IMR-90 (cell line): ENCODE data around the gene PDZD2. TPM values are rescaled to one million over a fixed set of nuclear protein-coding genes. Genes with fewer than 3 reads are reported as not detected.

Experiments used
- ATAC-seq: fragments of 200-7000 bp; cut with Tn5 transposase; 2 replicates; pipeline ENCODE4 v1.9.1; 2020; ENCODE audit warnings: low read depth, mild to moderate bottlenecking, moderate library complexity
- BruUV-seq: library from RNA; stranded (reverse); fragments of 400-500 nt; replicated peaks from 2 replicates; lab custom pipeline; 2021; lab: Mats Ljungman, UMichigan
- CTCF ChIA-PET: fragments of 300-600 bp; formaldehyde crosslinking; extraction: SDS; loops from one replicate; lab custom pipeline; 2021; ENCODE audit warnings: antibody characterized with exemption; lab: Yijun Ruan, JAX
- POLR2A ChIA-PET: fragments of 300-600 bp; sonication (Branson Sonifier 250); formaldehyde crosslinking; loops from one replicate; lab custom pipeline; 2022; ENCODE audit warnings: antibody characterized with exemption; ENCODE audit not compliant: unreplicated experiment; lab: Charles Lee
- DNase-seq: peaks from one replicate; pipeline ENCODE4 v3.0.0; 2013
- H2AFZ ChIP-seq: replicated peaks from 2 replicates; pipeline ENCODE3; 2013; ENCODE audit warnings: low read length, mild to moderate bottlenecking; ENCODE audit not compliant: poor library complexity
- H2AK5ac ChIP-seq: 2 replicates; pipeline ENCODE4 v1.6.1; 2013; ENCODE audit warnings: low read depth, low read length, inconsistent platforms
- H2AK9ac ChIP-seq: replicated peaks from 2 replicates; pipeline ENCODE3; 2013; ENCODE audit warnings: mild to moderate bottlenecking, low read depth, low read length, moderate library complexity; ENCODE audit not compliant: poor library complexity
- H2BK120ac ChIP-seq: 2 replicates; pipeline ENCODE4 v1.6.1; 2013; ENCODE audit warnings: low read depth, low read length, inconsistent platforms
- H2BK15ac ChIP-seq: 3 replicates; pipeline ENCODE4 v1.6.1; 2013; ENCODE audit warnings: low read depth, low read length, inconsistent platforms
- H2BK20ac ChIP-seq: 2 replicates; pipeline ENCODE4 v1.6.1; 2013; ENCODE audit warnings: low read depth, mild to moderate bottlenecking, inconsistent platforms, low read length, moderate library complexity
- H2BK5ac ChIP-seq: 2 replicates; pipeline ENCODE4 v1.6.1; 2013; ENCODE audit warnings: mild to moderate bottlenecking, low read depth, low read length, inconsistent platforms; ENCODE audit not compliant: poor library complexity, severe bottlenecking
- H3K14ac ChIP-seq: replicated peaks from 2 replicates; pipeline ENCODE4 v1.6.1; 2013; ENCODE audit warnings: low read depth, low read length, inconsistent platforms
- H3K18ac ChIP-seq: 2 replicates; pipeline ENCODE4 v1.6.1; 2013; ENCODE audit warnings: low read depth, low read length, control low read depth
- H3K23ac ChIP-seq: 2 replicates; pipeline ENCODE4 v1.6.1; 2013; ENCODE audit warnings: low read depth, low read length, inconsistent platforms
- H3K27ac ChIP-seq: 2 replicates; pipeline ENCODE4 v1.5.1; 2013; ENCODE audit warnings: mild to moderate bottlenecking, control low read depth, low read length; ENCODE audit not compliant: insufficient read depth
- H3K27me3 ChIP-seq: 2 replicates; pipeline ENCODE4 v1.6.1; 2013; ENCODE audit warnings: low read length; ENCODE audit not compliant: control insufficient read depth, insufficient read depth
- H3K36me3 ChIP-seq: 2 replicates; pipeline ENCODE4 v1.6.1; 2013; ENCODE audit warnings: low read length, mixed read lengths; ENCODE audit not compliant: control insufficient read depth, insufficient read depth
- H3K4ac ChIP-seq: 2 replicates; pipeline ENCODE4 v1.6.1; 2013; ENCODE audit warnings: low read depth, low read length, inconsistent platforms
- H3K4me1 ChIP-seq: 2 replicates; pipeline ENCODE4 v1.6.1; 2013; ENCODE audit warnings: low read length, mixed read lengths; ENCODE audit not compliant: control insufficient read depth, insufficient read depth
- H3K4me2 ChIP-seq: 2 replicates; pipeline ENCODE4 v1.6.1; 2013; ENCODE audit warnings: low read depth, mild to moderate bottlenecking, control low read depth, low read length, moderate library complexity
- H3K4me3 ChIP-seq: 2 replicates; pipeline ENCODE4 v1.5.1; 2013; ENCODE audit warnings: low read depth, mild to moderate bottlenecking, control low read depth, low read length, moderate library complexity; ENCODE audit not compliant: insufficient read depth
- H3K56ac ChIP-seq: 2 replicates; pipeline ENCODE4 v1.6.1; 2013; ENCODE audit warnings: low read length, inconsistent platforms; ENCODE audit not compliant: insufficient read depth; ENCODE audit errors: extremely low read depth
- H3K79me1 ChIP-seq, 2 experiments: 2 replicates each; pipeline ENCODE4 v1.6.1; 2013; ENCODE audit warnings: low read length in 2 of 2, inconsistent platforms in 1 of 2, low read depth in 1 of 2
- H3K9ac ChIP-seq: 2 replicates; pipeline ENCODE4 v1.6.1; 2013; ENCODE audit warnings: low read depth, low read length, control low read depth
- H3K9me1 ChIP-seq: 2 replicates; pipeline ENCODE4 v1.6.1; 2013; ENCODE audit warnings: low read length, inconsistent platforms; ENCODE audit not compliant: insufficient read depth
- H3K9me3 ChIP-seq: 2 replicates; pipeline ENCODE4 v1.6.1; 2013; ENCODE audit warnings: low read length; ENCODE audit not compliant: control insufficient read depth, insufficient read depth
- H4K20me1 ChIP-seq: 2 replicates; pipeline ENCODE4 v1.6.1; 2013; ENCODE audit warnings: low read length, inconsistent platforms; ENCODE audit not compliant: insufficient read depth
- H4K5ac ChIP-seq: 2 replicates; pipeline ENCODE4 v1.6.1; 2013; ENCODE audit warnings: mild to moderate bottlenecking, low read depth, low read length, control low read depth
- H4K8ac ChIP-seq, 2 experiments: 2 replicates each; pipeline ENCODE4 v1.6.1; 2013; ENCODE audit warnings: low read depth in 2 of 2, low read length in 2 of 2, control low read depth in 1 of 2, inconsistent platforms in 1 of 2
- H4K91ac ChIP-seq: 2 replicates; pipeline ENCODE4 v1.6.1; 2013; ENCODE audit warnings: low read depth, low read length, inconsistent platforms; ENCODE audit not compliant: insufficient read depth
- BHLHE40 ChIP-seq: fragments of 150-350 bp; IDR thresholded peaks from 2 replicates; pipeline ENCODE4 v1.6.1; 2016; ENCODE audit warnings: mild to moderate bottlenecking, low read depth, low read length
- CEBPB ChIP-seq: IDR thresholded peaks from 2 replicates; pipeline ENCODE4 v1.6.1; 2012; ENCODE audit warnings: low read depth, low read length, improper control_type of control experiment
- CHD1 ChIP-seq: IDR thresholded peaks from 2 replicates; pipeline ENCODE4 v1.6.1; 2012; ENCODE audit warnings: low read depth, low read length, improper control_type of control experiment
- FOS ChIP-seq: fragments of 150-350 bp; IDR thresholded peaks from 2 replicates; pipeline ENCODE4 v1.6.1; 2016; ENCODE audit warnings: low read depth, low read length
- MAZ ChIP-seq: IDR thresholded peaks from 2 replicates; pipeline ENCODE4 v1.6.1; 2012; ENCODE audit warnings: low read depth, mild to moderate bottlenecking, low read length, improper control_type of control experiment, moderate library complexity, borderline replicate concordance
- MXI1 ChIP-seq: IDR thresholded peaks from 2 replicates; pipeline ENCODE4 v1.6.1; 2012; ENCODE audit warnings: low read depth, mild to moderate bottlenecking, low read length, moderate library complexity, borderline replicate concordance
- NFE2L2 ChIP-seq: fragments of 150-350 bp; IDR thresholded peaks from 2 replicates; pipeline ENCODE4 v1.6.1; 2016; ENCODE audit warnings: low read depth, mild to moderate bottlenecking, low read length
- POLR2A ChIP-seq: IDR thresholded peaks from 2 replicates; pipeline ENCODE4 v1.6.1; 2012; ENCODE audit warnings: mild to moderate bottlenecking, low read depth, low read length
- RAD21 ChIP-seq: IDR thresholded peaks from 2 replicates; pipeline ENCODE4 v1.6.1; 2012; ENCODE audit warnings: low read length, improper control_type of control experiment
- RCOR1 ChIP-seq: IDR thresholded peaks from 2 replicates; pipeline ENCODE4 v1.6.1; 2012; ENCODE audit warnings: mild to moderate bottlenecking, low read length, improper control_type of control experiment; ENCODE audit not compliant: insufficient replicate concordance
- RFX5 ChIP-seq: IDR thresholded peaks from 2 replicates; pipeline ENCODE4 v1.8.0; 2012; ENCODE audit warnings: low read depth, mild to moderate bottlenecking, low read length, moderate library complexity
- SMC3 ChIP-seq: fragments of 150-350 bp; IDR thresholded peaks from 2 replicates; pipeline ENCODE4 v1.6.1; 2016; ENCODE audit warnings: low read depth, mild to moderate bottlenecking, antibody characterized with exemption, low read length, moderate library complexity
- WGBS, 2 experiments: methylation state at CpG; one replicate each; pipeline versions ENCODE4 v1.1.5 to v1.1.7; 2013; ENCODE audit warnings: missing lambda C conversion rate in 2 of 2; ENCODE audit not compliant: insufficient read length in 1 of 2; ENCODE audit errors: extremely low coverage in 2 of 2; 5-methylcytosine and 5-hydroxymethylcytosine counted together
- dilution Hi-C: fragments of 300-500 bp; cut with HindIII; formaldehyde crosslinking; loops from one replicate; pipeline ENCODE4 v1.14.3; 2018; ENCODE audit warnings: low sequenced_read_pairs; ENCODE audit not compliant: unreplicated experiment
- in situ Hi-C: fragments of 300-500 bp; cut with MboI; formaldehyde crosslinking; loops from 3 replicates; pipeline ENCODE4 v1.14.3; 2019; ENCODE audit warnings: low sequenced_read_pairs, inconsistent platforms, mixed read lengths
- intact Hi-C: fragments of 100-400 bp; cut with micrococcal nuclease; formaldehyde crosslinking; loops from 2 replicates; pipeline ENCODE4 v1.10.0; 2022
- polyA plus RNA-seq, 3 experiments: library from polyadenylated mRNA; depleted of rRNA; stranded (reverse); fragments of >200 nt; gene quantifications; 2 replicates each; pipeline ENCODE4 v1.2.3, GENCODE V29; 2012; ENCODE audit warnings: low replicate concordance in 1 of 3
- total RNA-seq: library from RNA; depleted of rRNA; stranded (reverse); fragments of >200 nt; gene quantifications from 2 replicates; pipeline ENCODE4 v1.2.3, GENCODE V29; 2012
- TF ChIP-seq, protein P1 (sequence below): fragments of 150-350 bp; IDR thresholded peaks from 2 replicates; pipeline ENCODE4 v1.6.1; 2016; ENCODE audit warnings: low read depth, mild to moderate bottlenecking, low read length, moderate library complexity, borderline replicate concordance
- TF ChIP-seq, protein P2 (sequence below): fragments of 150-350 bp; IDR thresholded peaks from 2 replicates; pipeline ENCODE4 v1.6.1; 2017; ENCODE audit warnings: mild to moderate bottlenecking, antibody characterized with exemption, low read length, low read depth
- TF ChIP-seq, protein P3 (sequence below): conservative IDR thresholded peaks from 2 replicates; pipeline ENCODE4 v1.5.1; 2012; ENCODE audit warnings: mild to moderate bottlenecking, low read depth, low read length, improper control_type of control experiment

The PDZD2 gene
- total and polyA plus RNA-seq, 2 of the 4 experiments (the other 2 are of a cell fraction), result under 0.01 to 0.02 TPM

DNA sequence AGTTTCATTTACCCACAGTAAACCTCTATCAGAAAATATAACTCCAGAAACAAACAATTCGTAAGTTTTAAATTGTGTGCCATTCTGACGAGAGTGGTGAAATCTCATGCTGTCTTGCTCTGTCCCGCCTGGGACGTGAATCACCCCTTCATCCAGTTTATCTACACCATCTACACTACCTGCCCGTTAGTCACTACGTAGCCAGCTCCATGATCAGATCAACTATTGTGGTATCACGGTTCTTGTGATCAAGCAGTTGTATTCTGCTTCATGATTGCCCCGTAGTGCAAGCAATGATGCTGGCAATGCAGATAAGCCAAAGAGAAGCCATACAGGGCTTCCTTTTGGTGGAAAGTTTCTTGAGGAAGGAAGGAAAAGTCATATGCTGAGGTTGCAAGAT lies 384.9 kb downstream of the PDZD2 start:
- Histone ChIP-seq H2BK120ac (no peak overlapping the region), H3K4me1 (peaks cover 2% of the 10 kb centered on the region), H3K18ac (no peak overlapping the region), H3K79me1 (no peaks in the 10 kb centered on the region), H2AK9ac (no peak overlapping the region), H4K20me1 (no peaks in the 10 kb centered on the region; the same call in 1 of the 2 replicates), H3K36me3 (no peaks in the 10 kb centered on the region), H3K27me3 (peaks cover 13% of the 10 kb centered on the region), H2BK20ac (no peak overlapping the region), H4K8ac (no peak overlapping the region), H3K4me3 (no peak overlapping the region), H3K9ac (no peak overlapping the region), H2AFZ (no peak overlapping the region), H3K4me2 (no peak overlapping the region), H2BK5ac (no peak overlapping the region), H3K4ac (no peak overlapping the region), H4K91ac (no peak overlapping the region), H3K27ac (no peak overlapping the region), H3K9me3 (no peaks in the 10 kb centered on the region), H3K14ac (no peak overlapping the region), H4K5ac (no peak overlapping the region), H3K56ac (no peak overlapping the region), H2AK5ac (no peak overlapping the region), H2BK15ac (no peak overlapping the region), H3K23ac (no peak overlapping the region), H3K9me1 (no peaks in the 10 kb centered on the region)
- no peak for TF ChIP-seq RFX5
- TF ChIP-seq SMC3, result no peak
- no peak for TF ChIP-seq BHLHE40
- TF ChIP-seq FOS, result no peak
- TF ChIP-seq, protein P1, sequence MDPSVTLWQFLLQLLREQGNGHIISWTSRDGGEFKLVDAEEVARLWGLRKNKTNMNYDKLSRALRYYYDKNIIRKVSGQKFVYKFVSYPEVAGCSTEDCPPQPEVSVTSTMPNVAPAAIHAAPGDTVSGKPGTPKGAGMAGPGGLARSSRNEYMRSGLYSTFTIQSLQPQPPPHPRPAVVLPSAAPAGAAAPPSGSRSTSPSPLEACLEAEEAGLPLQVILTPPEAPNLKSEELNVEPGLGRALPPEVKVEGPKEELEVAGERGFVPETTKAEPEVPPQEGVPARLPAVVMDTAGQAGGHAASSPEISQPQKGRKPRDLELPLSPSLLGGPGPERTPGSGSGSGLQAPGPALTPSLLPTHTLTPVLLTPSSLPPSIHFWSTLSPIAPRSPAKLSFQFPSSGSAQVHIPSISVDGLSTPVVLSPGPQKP, result no peak
- TF ChIP-seq MAZ, result no peak
- TF ChIP-seq MXI1, result no peak
- TF ChIP-seq, protein P2, sequence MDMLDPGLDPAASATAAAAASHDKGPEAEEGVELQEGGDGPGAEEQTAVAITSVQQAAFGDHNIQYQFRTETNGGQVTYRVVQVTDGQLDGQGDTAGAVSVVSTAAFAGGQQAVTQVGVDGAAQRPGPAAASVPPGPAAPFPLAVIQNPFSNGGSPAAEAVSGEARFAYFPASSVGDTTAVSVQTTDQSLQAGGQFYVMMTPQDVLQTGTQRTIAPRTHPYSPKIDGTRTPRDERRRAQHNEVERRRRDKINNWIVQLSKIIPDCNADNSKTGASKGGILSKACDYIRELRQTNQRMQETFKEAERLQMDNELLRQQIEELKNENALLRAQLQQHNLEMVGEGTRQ, result no peak
- TF ChIP-seq RAD21, result no peak
- no peak for TF ChIP-seq RCOR1
- TF ChIP-seq NFE2L2, result no peak
- TF ChIP-seq CHD1, result no peak
- TF ChIP-seq, protein P3, sequence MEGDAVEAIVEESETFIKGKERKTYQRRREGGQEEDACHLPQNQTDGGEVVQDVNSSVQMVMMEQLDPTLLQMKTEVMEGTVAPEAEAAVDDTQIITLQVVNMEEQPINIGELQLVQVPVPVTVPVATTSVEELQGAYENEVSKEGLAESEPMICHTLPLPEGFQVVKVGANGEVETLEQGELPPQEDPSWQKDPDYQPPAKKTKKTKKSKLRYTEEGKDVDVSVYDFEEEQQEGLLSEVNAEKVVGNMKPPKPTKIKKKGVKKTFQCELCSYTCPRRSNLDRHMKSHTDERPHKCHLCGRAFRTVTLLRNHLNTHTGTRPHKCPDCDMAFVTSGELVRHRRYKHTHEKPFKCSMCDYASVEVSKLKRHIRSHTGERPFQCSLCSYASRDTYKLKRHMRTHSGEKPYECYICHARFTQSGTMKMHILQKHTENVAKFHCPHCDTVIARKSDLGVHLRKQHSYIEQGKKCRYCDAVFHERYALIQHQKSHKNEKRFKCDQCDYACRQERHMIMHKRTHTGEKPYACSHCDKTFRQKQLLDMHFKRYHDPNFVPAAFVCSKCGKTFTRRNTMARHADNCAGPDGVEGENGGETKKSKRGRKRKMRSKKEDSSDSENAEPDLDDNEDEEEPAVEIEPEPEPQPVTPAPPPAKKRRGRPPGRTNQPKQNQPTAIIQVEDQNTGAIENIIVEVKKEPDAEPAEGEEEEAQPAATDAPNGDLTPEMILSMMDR, result no peak
- no peak for TF ChIP-seq POLR2A
- no peak for TF ChIP-seq CEBPB
- dilution Hi-C loops, result no loop called here
- no peak for DNase-seq
- no TSS peak for BruUV-seq
- CTCF ChIA-PET, result no interaction called here
- in situ Hi-C loops, result no loop called here
- POLR2A ChIA-PET, result no interaction called here
- intact Hi-C loops, result no loop called here
- 67% methylated on average over 3 of the region's 8 CpGs; no CpG with 5 or more reads in 1 of the 2 experiments for WGBS, 2 experiments
- ATAC-seq, result no peak
